ENCODE data around the gene TSSK1B.

Gene TSSK1B

DNA sequence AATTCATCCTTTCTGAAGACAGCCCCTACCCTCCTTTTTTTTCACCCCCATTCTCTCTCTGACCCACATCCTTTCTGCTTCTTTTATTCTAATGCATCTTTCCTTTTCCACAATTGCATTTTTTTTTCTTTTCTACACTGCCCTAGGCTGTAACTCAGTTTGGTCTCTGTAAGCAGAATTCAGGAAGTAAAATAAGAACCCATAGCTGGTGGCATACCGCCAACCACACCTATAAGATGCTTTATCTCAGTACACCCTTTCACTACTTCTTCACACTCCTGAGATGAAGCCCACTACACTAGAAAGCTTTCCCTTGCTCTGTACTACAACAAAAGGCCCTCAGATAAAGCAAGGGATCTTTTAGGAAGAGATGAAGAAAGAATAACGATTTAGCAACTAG, 16.1 kb upstream of the TSSK1B start:
- no peak for TF ChIP-seq YY2 (tag by site-specific recombination; IDR thresholded peaks at IDR 0.05)
- TF ChIP-seq, protein P1, sequence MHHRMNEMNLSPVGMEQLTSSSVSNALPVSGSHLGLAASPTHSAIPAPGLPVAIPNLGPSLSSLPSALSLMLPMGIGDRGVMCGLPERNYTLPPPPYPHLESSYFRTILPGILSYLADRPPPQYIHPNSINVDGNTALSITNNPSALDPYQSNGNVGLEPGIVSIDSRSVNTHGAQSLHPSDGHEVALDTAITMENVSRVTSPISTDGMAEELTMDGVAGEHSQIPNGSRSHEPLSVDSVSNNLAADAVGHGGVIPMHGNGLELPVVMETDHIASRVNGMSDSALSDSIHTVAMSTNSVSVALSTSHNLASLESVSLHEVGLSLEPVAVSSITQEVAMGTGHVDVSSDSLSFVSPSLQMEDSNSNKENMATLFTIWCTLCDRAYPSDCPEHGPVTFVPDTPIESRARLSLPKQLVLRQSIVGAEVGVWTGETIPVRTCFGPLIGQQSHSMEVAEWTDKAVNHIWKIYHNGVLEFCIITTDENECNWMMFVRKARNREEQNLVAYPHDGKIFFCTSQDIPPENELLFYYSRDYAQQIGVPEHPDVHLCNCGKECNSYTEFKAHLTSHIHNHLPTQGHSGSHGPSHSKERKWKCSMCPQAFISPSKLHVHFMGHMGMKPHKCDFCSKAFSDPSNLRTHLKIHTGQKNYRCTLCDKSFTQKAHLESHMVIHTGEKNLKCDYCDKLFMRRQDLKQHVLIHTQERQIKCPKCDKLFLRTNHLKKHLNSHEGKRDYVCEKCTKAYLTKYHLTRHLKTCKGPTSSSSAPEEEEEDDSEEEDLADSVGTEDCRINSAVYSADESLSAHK (tag by site-specific recombination; IDR thresholded peaks at IDR 0.05): no peak
- TF ChIP-seq ZNF146 (tag by site-specific recombination; IDR thresholded peaks at IDR 0.05): no peak
- no peak for TF ChIP-seq ZNF621 (tag by site-specific recombination; IDR thresholded peaks at IDR 0.05)
- no peak for TF ChIP-seq ZNF274 (IDR thresholded peaks at IDR 0.05; ENCODE audit: low read length)
- no peak for TF ChIP-seq ZNF274 (tag by site-specific recombination; IDR thresholded peaks at IDR 0.05; ENCODE audit: borderline replicate concordance)
- no peak for TF ChIP-seq ZNF366 (tag by site-specific recombination; conservative IDR thresholded peaks at IDR 0.05)
- TF ChIP-seq ZEB2 (tag by site-specific recombination; IDR thresholded peaks at IDR 0.05): no peak
- no peak overlapping the region for H3K4me3 ChIP-seq (ENCODE audit: low read depth, low read length)
- peaks cover 4% of the 10 kb centered on the region for H3K4me1 ChIP-seq (ENCODE audit: control insufficient read depth, insufficient read depth, low read length)
- no peak overlapping the region for H3K27ac ChIP-seq (ENCODE audit: extremely low read depth, low read depth, low read length)
- H3K9me3 ChIP-seq (ENCODE audit: control insufficient read depth, insufficient read depth, low read depth, low read length): no peaks in the 10 kb centered on the region
- POLR2A ChIA-PET: no interaction called here
- no peaks in the 10 kb centered on the region for H3K36me3 ChIP-seq (ENCODE audit: control insufficient read depth in 2 of 2, insufficient read depth in 1 of 2, low read length in 2 of 2)
- CTCF ChIA-PET: no interaction called here

DNA sequence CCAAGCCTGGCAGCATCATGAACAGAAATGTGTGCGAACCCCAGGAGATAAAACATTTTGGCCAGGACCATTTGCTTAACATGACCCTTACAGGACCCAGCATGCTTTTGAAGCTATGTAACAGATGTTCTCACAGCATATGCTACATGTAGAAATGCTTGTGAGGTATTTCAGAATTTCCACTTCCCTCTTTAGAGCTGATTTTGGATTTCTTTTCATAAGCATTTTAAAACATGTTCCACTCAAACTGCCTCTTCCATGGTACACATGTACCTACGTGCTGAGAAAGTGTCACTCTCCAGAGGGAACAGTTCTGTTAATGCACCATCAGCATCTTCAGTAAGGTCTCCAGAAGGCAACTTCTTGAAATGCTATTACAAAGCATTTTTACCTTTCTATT, 15.7 kb upstream of the TSSK1B start:
- Histone ChIP-seq H3K36me3 (ENCODE audit: control insufficient read depth in 2 of 2, insufficient read depth in 1 of 2, low read length in 2 of 2) (no peaks in the 10 kb centered on the region), H3K4me1 (ENCODE audit: control insufficient read depth, insufficient read depth, low read length) (peaks cover 4% of the 10 kb centered on the region), H3K27ac (ENCODE audit: extremely low read depth, low read depth, low read length) (no peak overlapping the region), H3K4me3 (ENCODE audit: low read depth, low read length) (no peak overlapping the region), H3K9me3 (ENCODE audit: control insufficient read depth, insufficient read depth, low read depth, low read length) (no peaks in the 10 kb centered on the region)
- ChIA-PET CTCF (no interaction called here), POLR2A (no interaction called here)
- TF ChIP-seq ZNF623 (tag by site-specific recombination; IDR thresholded peaks at IDR 0.05): no peak
- TF ChIP-seq ZFP41 (tag by site-specific recombination; IDR thresholded peaks at IDR 0.05; ENCODE audit: borderline replicate concordance): no peak
- TF ChIP-seq ZNF792 (tag by site-specific recombination; IDR thresholded peaks at IDR 0.05): no peak
- no peak for TF ChIP-seq ZNF48 (tag by site-specific recombination; IDR thresholded peaks at IDR 0.05)
- TF ChIP-seq ZNF394 (tag by site-specific recombination; IDR thresholded peaks at IDR 0.05; ENCODE audit: borderline replicate concordance): no peak
- TF ChIP-seq YY2 (tag by site-specific recombination; IDR thresholded peaks at IDR 0.05): no peak
- TF ChIP-seq BCL11A (tag by site-specific recombination; IDR thresholded peaks at IDR 0.05; ENCODE audit: low read depth): no peak
- TF ChIP-seq ZNF677 (tag by site-specific recombination; IDR thresholded peaks at IDR 0.05): no peak
- TF ChIP-seq, protein P2, sequence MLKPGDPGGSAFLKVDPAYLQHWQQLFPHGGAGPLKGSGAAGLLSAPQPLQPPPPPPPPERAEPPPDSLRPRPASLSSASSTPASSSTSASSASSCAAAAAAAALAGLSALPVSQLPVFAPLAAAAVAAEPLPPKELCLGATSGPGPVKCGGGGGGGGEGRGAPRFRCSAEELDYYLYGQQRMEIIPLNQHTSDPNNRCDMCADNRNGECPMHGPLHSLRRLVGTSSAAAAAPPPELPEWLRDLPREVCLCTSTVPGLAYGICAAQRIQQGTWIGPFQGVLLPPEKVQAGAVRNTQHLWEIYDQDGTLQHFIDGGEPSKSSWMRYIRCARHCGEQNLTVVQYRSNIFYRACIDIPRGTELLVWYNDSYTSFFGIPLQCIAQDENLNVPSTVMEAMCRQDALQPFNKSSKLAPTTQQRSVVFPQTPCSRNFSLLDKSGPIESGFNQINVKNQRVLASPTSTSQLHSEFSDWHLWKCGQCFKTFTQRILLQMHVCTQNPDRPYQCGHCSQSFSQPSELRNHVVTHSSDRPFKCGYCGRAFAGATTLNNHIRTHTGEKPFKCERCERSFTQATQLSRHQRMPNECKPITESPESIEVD (tag by site-specific recombination; IDR thresholded peaks at IDR 0.05): no peak
- TF ChIP-seq ZNF777 (tag by site-specific recombination; IDR thresholded peaks at IDR 0.05; ENCODE audit: borderline replicate concordance): no peak
- TF ChIP-seq, protein P3, sequence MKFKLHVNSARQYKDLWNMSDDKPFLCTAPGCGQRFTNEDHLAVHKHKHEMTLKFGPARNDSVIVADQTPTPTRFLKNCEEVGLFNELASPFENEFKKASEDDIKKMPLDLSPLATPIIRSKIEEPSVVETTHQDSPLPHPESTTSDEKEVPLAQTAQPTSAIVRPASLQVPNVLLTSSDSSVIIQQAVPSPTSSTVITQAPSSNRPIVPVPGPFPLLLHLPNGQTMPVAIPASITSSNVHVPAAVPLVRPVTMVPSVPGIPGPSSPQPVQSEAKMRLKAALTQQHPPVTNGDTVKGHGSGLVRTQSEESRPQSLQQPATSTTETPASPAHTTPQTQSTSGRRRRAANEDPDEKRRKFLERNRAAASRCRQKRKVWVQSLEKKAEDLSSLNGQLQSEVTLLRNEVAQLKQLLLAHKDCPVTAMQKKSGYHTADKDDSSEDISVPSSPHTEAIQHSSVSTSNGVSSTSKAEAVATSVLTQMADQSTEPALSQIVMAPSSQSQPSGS (tag by site-specific recombination; IDR thresholded peaks at IDR 0.05; ENCODE audit: low read depth): no peak
- TF ChIP-seq ZNF785 (tag by site-specific recombination; IDR thresholded peaks at IDR 0.05): no peak
- no peak for TF ChIP-seq ZNF501 (tag by site-specific recombination; IDR thresholded peaks at IDR 0.05)

All from HEK293 (cell line).